GM12878 (cell line): ENCODE results near the gene UBE2Z.

ENCODE experiments used
- FOXM1 ChIP-seq: IDR thresholded peaks from 2 replicates; pipeline ENCODE4 v1.6.1; 2012; ENCODE audit warnings: low read depth, mild to moderate bottlenecking, inconsistent platforms, low read length, moderate library complexity
- NR2C2 ChIP-seq: IDR thresholded peaks from 2 replicates; pipeline ENCODE4 v1.6.1; 2011; ENCODE audit warnings: borderline replicate concordance, low read depth; ENCODE audit not compliant: control insufficient read depth, insufficient read length
- RAD21 ChIP-seq: IDR thresholded peaks from 2 replicates; pipeline ENCODE4 v1.6.1; 2011; ENCODE audit warnings: mild to moderate bottlenecking, low read depth, low read length, moderate library complexity; ENCODE audit not compliant: insufficient read depth
- USF2 ChIP-seq: IDR thresholded peaks from 2 replicates; pipeline ENCODE4 v1.6.1; 2011; ENCODE audit warnings: low read depth, low read length, improper control_type of control experiment, borderline replicate concordance

DNA sequence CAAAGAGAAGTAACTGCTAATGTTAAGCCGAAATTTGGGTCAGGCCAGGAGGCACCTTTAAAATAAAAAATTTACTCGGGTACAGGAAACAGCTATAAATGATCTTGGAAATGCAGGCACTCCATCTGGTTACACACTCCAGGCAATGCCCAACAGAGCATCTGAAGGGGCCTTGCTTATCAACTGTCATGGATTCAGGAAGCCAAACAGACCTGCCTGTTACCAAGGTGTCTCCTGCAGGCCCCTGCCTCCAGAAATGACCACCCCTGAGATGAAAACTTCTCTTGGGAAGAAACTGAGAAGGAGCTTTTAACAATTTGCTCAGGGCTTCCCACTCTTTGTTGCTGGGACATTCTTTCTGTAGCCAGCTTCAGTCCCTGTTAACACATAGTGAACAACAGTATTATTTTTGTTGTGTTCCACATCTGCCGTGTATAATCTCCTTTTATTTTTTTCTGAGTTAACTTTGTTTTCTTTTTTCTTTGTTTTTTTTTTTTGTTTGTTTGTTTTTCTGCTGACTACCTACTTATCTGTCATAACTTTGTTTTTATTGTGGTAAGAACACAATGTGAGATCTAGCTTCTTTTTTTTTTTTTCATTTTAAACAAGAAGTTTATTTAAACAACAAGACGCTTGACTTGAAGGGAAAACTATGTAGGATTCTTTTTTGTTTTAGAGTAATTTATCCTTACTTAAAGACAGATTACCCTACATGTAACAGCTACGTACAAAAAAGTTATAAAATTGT lies 34.3 kb upstream of the UBE2Z start:
- TF ChIP-seq RAD21, result no peak
- TF ChIP-seq NR2C2, result no peak
- no peak for TF ChIP-seq USF2
- TF ChIP-seq FOXM1, result no peak
